ENCODE data around the gene NLRP1.

DNA sequence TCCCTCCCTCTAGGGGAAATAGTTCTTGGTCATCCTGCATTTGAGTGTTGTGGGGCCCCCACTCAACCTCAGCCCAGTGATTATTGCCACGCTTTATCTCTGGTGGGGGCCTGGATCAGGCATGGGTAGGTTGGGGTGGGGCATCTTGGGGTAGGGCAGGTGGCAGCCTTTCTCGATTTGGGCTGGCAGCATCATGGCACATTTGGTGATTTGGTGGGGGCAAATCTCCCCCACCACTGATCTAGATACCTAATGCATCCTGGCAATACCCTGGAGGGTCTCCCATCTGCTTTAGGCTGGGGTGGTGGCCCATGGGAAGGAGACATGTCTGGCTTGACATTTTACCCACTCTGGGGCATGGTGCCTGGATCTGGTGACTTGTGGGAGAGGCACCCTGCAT is 40.2 kb downstream of the NLRP1 start:
- TF ChIP-seq, protein P1, sequence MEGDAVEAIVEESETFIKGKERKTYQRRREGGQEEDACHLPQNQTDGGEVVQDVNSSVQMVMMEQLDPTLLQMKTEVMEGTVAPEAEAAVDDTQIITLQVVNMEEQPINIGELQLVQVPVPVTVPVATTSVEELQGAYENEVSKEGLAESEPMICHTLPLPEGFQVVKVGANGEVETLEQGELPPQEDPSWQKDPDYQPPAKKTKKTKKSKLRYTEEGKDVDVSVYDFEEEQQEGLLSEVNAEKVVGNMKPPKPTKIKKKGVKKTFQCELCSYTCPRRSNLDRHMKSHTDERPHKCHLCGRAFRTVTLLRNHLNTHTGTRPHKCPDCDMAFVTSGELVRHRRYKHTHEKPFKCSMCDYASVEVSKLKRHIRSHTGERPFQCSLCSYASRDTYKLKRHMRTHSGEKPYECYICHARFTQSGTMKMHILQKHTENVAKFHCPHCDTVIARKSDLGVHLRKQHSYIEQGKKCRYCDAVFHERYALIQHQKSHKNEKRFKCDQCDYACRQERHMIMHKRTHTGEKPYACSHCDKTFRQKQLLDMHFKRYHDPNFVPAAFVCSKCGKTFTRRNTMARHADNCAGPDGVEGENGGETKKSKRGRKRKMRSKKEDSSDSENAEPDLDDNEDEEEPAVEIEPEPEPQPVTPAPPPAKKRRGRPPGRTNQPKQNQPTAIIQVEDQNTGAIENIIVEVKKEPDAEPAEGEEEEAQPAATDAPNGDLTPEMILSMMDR (IDR thresholded peaks at IDR 0.05; ENCODE audit: insufficient read depth, low read depth, low read length): no peak
- TF ChIP-seq EZH2 (IDR thresholded peaks at IDR 0.05; ENCODE audit: insufficient read depth, low read length): no peak

Data from astrocyte (in vitro differentiated cells and primary cell).